ENCODE results near the gene DBN1. TPM values are rescaled to one million over a fixed set of nuclear protein-coding genes. Genes with fewer than 3 reads are reported as not detected.

DBN1 gene
- total RNA-seq, 1 donor from 2014 or later, result 41.5 TPM

Other genes with a start within 250 kb of the DBN1 start
- 14.9 TPM for gene RAB24, start 169.9 kb downstream of the DBN1 start, total RNA-seq
- 121 TPM for gene PRELID1, start 169.8 kb downstream of the DBN1 start, total RNA-seq
- 7.8 TPM for gene MXD3, start 161.7 kb downstream of the DBN1 start, total RNA-seq
- 129 TPM for gene LMAN2, start 122.0 kb downstream of the DBN1 start, total RNA-seq
- 17.3 TPM for gene RGS14, start 115.7 kb downstream of the DBN1 start, total RNA-seq
- gene SLC34A1, start 89.2 kb downstream of the DBN1 start, total RNA-seq, result not detected
- gene PFN3, start 73.0 kb downstream of the DBN1 start, total RNA-seq, result not detected
- gene F12, start 64.1 kb downstream of the DBN1 start, total RNA-seq, result 1.3 TPM
- gene GRK6, start 47.0 kb downstream of the DBN1 start, total RNA-seq, result 30.8 TPM
- 2.6 TPM for gene PRR7, start 26.8 kb downstream of the DBN1 start, total RNA-seq
- 218 TPM for gene PDLIM7, start 24.0 kb upstream of the DBN1 start, total RNA-seq
- gene DOK3, start 36.2 kb upstream of the DBN1 start, total RNA-seq, result 7.9 TPM
- 89.1 TPM for gene DDX41, start 43.3 kb upstream of the DBN1 start, total RNA-seq
- 76.0 TPM for gene FAM193B, start 80.9 kb upstream of the DBN1 start, total RNA-seq
- 137 TPM for gene TMED9, start 118.6 kb upstream of the DBN1 start, total RNA-seq
- 45.7 TPM for gene B4GALT7, start 126.5 kb upstream of the DBN1 start, total RNA-seq

Data from ureter (tissue), 1 donor.